HepG2 (cell line): ENCODE results near the gene SOCS1. TPM values are rescaled to one million over a fixed set of nuclear protein-coding genes. Genes with fewer than 3 reads are reported as not detected.
A peak's percentile ranks its signal among the peaks of the same experiment; 100 is the strongest.

Experiments used
- JUNB ChIP-seq: sonication (generic); formaldehyde crosslinking; IDR thresholded peaks from 2 replicates; pipeline ENCODE4 v1.8.0; 2022; ENCODE audit warnings: missing genetic modification reagents, mild to moderate bottlenecking, borderline replicate concordance
- MIXL1 ChIP-seq: IDR thresholded peaks from 2 replicates; pipeline ENCODE4 v1.6.1; 2016
- SETDB1 ChIP-seq: sonication (generic); formaldehyde crosslinking; IDR thresholded peaks from 2 replicates; pipeline ENCODE4 v1.5.1; 2020; ENCODE audit warnings: missing genetic modification reagents, mild to moderate bottlenecking, borderline replicate concordance
- SIN3A ChIP-seq: IDR thresholded peaks from 2 replicates; pipeline ENCODE4 v1.6.1; 2011; ENCODE audit warnings: low read depth, mild to moderate bottlenecking, control low read depth, low read length, borderline replicate concordance
- ZNF431 ChIP-seq: sonication (generic); formaldehyde crosslinking; IDR thresholded peaks from 2 replicates; pipeline ENCODE4 v1.9.0; 2022; ENCODE audit warnings: missing genetic modification reagents, low read depth, mild to moderate bottlenecking, borderline replicate concordance
- ZNF468 ChIP-seq: sonication (generic); formaldehyde crosslinking; IDR thresholded peaks from 2 replicates; pipeline ENCODE4 v1.8.0; 2022; ENCODE audit warnings: mild to moderate bottlenecking, moderate library complexity, missing genetic modification reagents
- ZNF577 ChIP-seq: sonication (generic); formaldehyde crosslinking; IDR thresholded peaks from 2 replicates; pipeline ENCODE4 v1.4.0; 2020; ENCODE audit warnings: mild to moderate bottlenecking, low read depth, missing genetic modification reagents, borderline replicate concordance
- ZNF687 ChIP-seq: sonication (generic); formaldehyde crosslinking; IDR thresholded peaks from 2 replicates; pipeline ENCODE4 v1.5.1; 2020; ENCODE audit warnings: mild to moderate bottlenecking, missing genetic modification reagents, moderate library complexity
- ZNF800 ChIP-seq: sonication (generic); formaldehyde crosslinking; IDR thresholded peaks from 2 replicates; pipeline ENCODE4 v1.4.0; 2020; ENCODE audit warnings: missing genetic modification reagents
- polyA plus RNA-seq, 8 experiments: library from polyadenylated mRNA; depleted of rRNA in 3 of 8; stranded (reverse) in 7 of 8; unstranded in 1 of 8; fragments of >200 nt; fragmentation: Illumina TruSeq in 4 of 8; extraction: Trizol in 4 of 8; gene quantifications; 2 replicates each; pipeline versions ENCODE4 v1.2.1 to v1.2.3, GENCODE V29; 2011 to 2016; ENCODE audit warnings: low read depth in 4 of 8, missing spikeins in 1 of 8, mixed read lengths in 1 of 8; ENCODE audit not compliant: insufficient read depth in 1 of 8
- total RNA-seq, 5 experiments: library from RNA; depleted of rRNA; stranded (reverse); fragments of >200 nt; fragmentation: Illumina TruSeq; extraction: Trizol; gene quantifications; 2 replicates each; pipeline ENCODE4 v1.2.3, GENCODE V29; 2016; ENCODE audit warnings: low read depth in 1 of 5
- TF ChIP-seq, protein P1 (sequence below): sonication (generic); formaldehyde crosslinking; conservative IDR thresholded peaks from 2 replicates; pipeline ENCODE4 v1.8.0; 2022; ENCODE audit warnings: missing genetic modification reagents
- TF ChIP-seq, protein P2 (sequence below): sonication (generic); formaldehyde crosslinking; IDR thresholded peaks from 2 replicates; pipeline ENCODE4 v1.4.0; 2020; ENCODE audit warnings: missing genetic modification reagents, low read depth, mild to moderate bottlenecking, borderline replicate concordance
- TF ChIP-seq, protein P3 (sequence below): sonication (generic); formaldehyde crosslinking; IDR thresholded peaks from 2 replicates; pipeline ENCODE4 v1.4.0; 2020; ENCODE audit warnings: mild to moderate bottlenecking, missing genetic modification reagents

SOCS1 gene
- total and polyA plus RNA-seq, 2 of the 13 experiments (the other 11 are each of a cell fraction or from before 2014, with no cell fraction given), result 5.3 to 6.3 TPM

DNA sequence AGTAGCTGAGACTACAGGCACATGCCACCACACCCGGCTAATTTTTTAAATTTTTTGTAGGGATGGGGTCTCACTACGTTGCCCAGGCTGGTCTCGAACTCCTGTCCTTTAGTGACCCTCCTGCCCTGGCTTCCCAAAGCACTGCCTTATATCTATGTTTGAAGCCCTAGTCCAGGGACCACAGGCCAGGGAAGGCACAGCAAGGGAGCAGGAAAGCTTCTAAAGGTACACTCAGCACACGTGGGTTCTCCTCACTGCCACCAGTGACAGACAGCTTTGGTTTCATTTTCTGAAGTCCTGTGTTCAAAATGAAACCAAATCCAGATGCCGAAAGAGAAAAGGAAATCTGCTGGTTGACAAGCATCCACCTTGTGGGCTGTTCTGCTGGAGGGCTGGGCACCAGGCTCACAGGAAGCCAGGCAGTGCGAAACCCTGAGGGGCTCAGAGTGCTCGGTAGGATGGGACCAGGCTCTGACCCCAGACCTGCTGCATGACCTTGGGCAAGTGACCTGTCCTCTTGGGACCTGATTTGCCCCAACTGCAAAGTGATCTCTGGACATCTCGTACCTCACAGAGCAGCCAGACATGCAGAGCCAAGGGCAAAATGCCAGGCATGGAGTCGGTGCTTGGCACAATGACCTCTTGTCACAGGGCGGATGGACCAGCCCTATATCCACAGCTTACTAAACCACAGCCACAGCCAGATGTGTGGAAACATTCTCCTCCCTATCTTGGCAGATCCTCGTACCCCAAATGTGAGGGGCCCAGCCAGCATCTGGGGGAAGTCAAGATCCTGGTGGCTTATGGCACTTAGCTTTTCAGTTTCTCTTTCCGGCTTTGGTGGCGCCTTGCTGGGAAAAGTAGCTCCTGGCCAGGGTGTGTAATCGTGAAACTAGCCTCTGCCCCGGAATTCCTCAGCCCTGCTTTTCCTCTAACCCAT lies 2.8 kb upstream of the SOCS1 start (continued):
- TF ChIP-seq ZNF800 (CRISPR knock-in tag) (no peak), JUNB (no peak), SIN3A (peak; percentile 56; the same call in 1 of the 2 replicates), ZNF431 (no peak; the same call in 1 of the 2 replicates), ZNF468 (no peak), ZNF577 (CRISPR knock-in tag) (no peak), ZNF687 (CRISPR knock-in tag) (peak; percentile 95), SETDB1 (no peak), MIXL1 (CRISPR knock-in tag) (no peak)
- TF ChIP-seq, protein P1, sequence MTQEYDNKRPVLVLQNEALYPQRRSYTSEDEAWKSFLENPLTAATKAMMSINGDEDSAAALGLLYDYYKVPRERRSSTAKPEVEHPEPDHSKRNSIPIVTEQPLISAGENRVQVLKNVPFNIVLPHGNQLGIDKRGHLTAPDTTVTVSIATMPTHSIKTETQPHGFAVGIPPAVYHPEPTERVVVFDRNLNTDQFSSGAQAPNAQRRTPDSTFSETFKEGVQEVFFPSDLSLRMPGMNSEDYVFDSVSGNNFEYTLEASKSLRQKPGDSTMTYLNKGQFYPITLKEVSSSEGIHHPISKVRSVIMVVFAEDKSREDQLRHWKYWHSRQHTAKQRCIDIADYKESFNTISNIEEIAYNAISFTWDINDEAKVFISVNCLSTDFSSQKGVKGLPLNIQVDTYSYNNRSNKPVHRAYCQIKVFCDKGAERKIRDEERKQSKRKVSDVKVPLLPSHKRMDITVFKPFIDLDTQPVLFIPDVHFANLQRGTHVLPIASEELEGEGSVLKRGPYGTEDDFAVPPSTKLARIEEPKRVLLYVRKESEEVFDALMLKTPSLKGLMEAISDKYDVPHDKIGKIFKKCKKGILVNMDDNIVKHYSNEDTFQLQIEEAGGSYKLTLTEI, result no peak
- TF ChIP-seq, protein P2, sequence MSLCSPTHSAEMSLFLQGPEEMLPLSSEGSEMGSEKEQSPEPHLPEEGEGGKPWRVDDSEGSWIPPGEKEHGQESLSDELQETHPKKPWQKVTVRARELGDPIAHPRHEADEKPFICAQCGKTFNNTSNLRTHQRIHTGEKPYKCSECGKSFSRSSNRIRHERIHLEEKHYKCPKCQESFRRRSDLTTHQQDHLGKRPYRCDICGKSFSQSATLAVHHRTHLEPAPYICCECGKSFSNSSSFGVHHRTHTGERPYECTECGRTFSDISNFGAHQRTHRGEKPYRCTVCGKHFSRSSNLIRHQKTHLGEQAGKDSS (CRISPR knock-in tag), result peak; percentile 64; the same call in 1 of the 2 replicates
- TF ChIP-seq, protein P3, sequence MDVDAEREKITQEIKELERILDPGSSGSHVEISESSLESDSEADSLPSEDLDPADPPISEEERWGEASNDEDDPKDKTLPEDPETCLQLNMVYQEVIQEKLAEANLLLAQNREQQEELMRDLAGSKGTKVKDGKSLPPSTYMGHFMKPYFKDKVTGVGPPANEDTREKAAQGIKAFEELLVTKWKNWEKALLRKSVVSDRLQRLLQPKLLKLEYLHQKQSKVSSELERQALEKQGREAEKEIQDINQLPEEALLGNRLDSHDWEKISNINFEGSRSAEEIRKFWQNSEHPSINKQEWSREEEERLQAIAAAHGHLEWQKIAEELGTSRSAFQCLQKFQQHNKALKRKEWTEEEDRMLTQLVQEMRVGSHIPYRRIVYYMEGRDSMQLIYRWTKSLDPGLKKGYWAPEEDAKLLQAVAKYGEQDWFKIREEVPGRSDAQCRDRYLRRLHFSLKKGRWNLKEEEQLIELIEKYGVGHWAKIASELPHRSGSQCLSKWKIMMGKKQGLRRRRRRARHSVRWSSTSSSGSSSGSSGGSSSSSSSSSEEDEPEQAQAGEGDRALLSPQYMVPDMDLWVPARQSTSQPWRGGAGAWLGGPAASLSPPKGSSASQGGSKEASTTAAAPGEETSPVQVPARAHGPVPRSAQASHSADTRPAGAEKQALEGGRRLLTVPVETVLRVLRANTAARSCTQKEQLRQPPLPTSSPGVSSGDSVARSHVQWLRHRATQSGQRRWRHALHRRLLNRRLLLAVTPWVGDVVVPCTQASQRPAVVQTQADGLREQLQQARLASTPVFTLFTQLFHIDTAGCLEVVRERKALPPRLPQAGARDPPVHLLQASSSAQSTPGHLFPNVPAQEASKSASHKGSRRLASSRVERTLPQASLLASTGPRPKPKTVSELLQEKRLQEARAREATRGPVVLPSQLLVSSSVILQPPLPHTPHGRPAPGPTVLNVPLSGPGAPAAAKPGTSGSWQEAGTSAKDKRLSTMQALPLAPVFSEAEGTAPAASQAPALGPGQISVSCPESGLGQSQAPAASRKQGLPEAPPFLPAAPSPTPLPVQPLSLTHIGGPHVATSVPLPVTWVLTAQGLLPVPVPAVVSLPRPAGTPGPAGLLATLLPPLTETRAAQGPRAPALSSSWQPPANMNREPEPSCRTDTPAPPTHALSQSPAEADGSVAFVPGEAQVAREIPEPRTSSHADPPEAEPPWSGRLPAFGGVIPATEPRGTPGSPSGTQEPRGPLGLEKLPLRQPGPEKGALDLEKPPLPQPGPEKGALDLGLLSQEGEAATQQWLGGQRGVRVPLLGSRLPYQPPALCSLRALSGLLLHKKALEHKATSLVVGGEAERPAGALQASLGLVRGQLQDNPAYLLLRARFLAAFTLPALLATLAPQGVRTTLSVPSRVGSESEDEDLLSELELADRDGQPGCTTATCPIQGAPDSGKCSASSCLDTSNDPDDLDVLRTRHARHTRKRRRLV, result peak; percentile 68; the same call in 1 of the 2 replicates
